Measurements from ENCODE around the gene RYR2. TPM values are rescaled to one million over a fixed set of nuclear protein-coding genes. Genes with fewer than 3 reads are reported as not detected.

Gene RYR2
- total RNA-seq, 1 experiment from 2014 or later, result 2.8 TPM

- ChIA-PET POLR2A (ENCODE audit: low non-redundant PET) (no interaction called here), CTCF (no interaction called here)
- no TSS peak for BruUV-seq (replicated peaks)
- no peaks in the 10 kb centered on the region for H3K36me3 ChIP-seq (ENCODE audit: insufficient read depth, low read length, poor library complexity, severe bottlenecking)
- TF ChIP-seq CTCF (conservative IDR thresholded peaks at IDR 0.05; ENCODE audit: low read depth, low read length) (no peak), EZH2 (IDR thresholded peaks at IDR 0.05; ENCODE audit: borderline replicate concordance, low read depth, low read length, poor library complexity, severe bottlenecking) (no peak)
- no peaks in the 10 kb centered on the region for H3K27me3 ChIP-seq (replicated peaks; ENCODE audit: insufficient read depth, low read depth, low read length, poor library complexity)
- DNase-seq (ENCODE audit: low spot score), result no peak
- no peaks in the 10 kb centered on the region for H3K9me3 ChIP-seq (ENCODE audit: low read depth, low read length, poor library complexity, severe bottlenecking)
- intact Hi-C loops (cut with micrococcal nuclease; ENCODE audit: unreplicated experiment), result no loop called here
- H3K4me3 ChIP-seq (ENCODE audit: low read depth, low read length, poor library complexity, severe bottlenecking), result no peak overlapping the region
- H3K4me1 ChIP-seq (ENCODE audit: insufficient read depth, low read length, poor library complexity, severe bottlenecking), result no peaks in the 10 kb centered on the region
- H3K27ac ChIP-seq (ENCODE audit: low read depth, low read length, poor library complexity, severe bottlenecking), result no peak overlapping the region
Observed at GRCh38 chr1:237206065-237206414, 164.1 kb downstream of the RYR2 start.

GRCh38 chr1:237211031-237211430 is 169.0 kb downstream of the RYR2 start:
- H3K9me3 ChIP-seq (ENCODE audit: low read depth, low read length, poor library complexity, severe bottlenecking), result no peaks in the 10 kb centered on the region
- no peak overlapping the region for H3K4me3 ChIP-seq (ENCODE audit: low read depth, low read length, poor library complexity, severe bottlenecking)
- no peak for TF ChIP-seq EZH2 (IDR thresholded peaks at IDR 0.05; ENCODE audit: borderline replicate concordance, low read depth, low read length, poor library complexity, severe bottlenecking)
- TF ChIP-seq CTCF (conservative IDR thresholded peaks at IDR 0.05; ENCODE audit: low read depth, low read length), result no peak
- BruUV-seq (replicated peaks), result no TSS peak
- no peaks in the 10 kb centered on the region for H3K36me3 ChIP-seq (ENCODE audit: insufficient read depth, low read length, poor library complexity, severe bottlenecking)
- DNase-seq (ENCODE audit: low spot score), result no peak
- intact Hi-C loops (cut with micrococcal nuclease; ENCODE audit: unreplicated experiment), result no loop called here
- POLR2A ChIA-PET (ENCODE audit: low non-redundant PET), result no interaction called here
- CTCF ChIA-PET, result no interaction called here
- H3K27ac ChIP-seq (ENCODE audit: low read depth, low read length, poor library complexity, severe bottlenecking), result no peak overlapping the region
- H3K4me1 ChIP-seq (ENCODE audit: insufficient read depth, low read length, poor library complexity, severe bottlenecking), result no peaks in the 10 kb centered on the region
- no peaks in the 10 kb centered on the region for H3K27me3 ChIP-seq (replicated peaks; ENCODE audit: insufficient read depth, low read depth, low read length, poor library complexity)

GRCh38 chr1:237211540-237211939 is 169.6 kb downstream of the RYR2 start:
- TF ChIP-seq EZH2 (IDR thresholded peaks at IDR 0.05; ENCODE audit: borderline replicate concordance, low read depth, low read length, poor library complexity, severe bottlenecking), result no peak
- TF ChIP-seq CTCF (conservative IDR thresholded peaks at IDR 0.05; ENCODE audit: low read depth, low read length), result no peak
- no peak for DNase-seq (ENCODE audit: low spot score)
- intact Hi-C loops (cut with micrococcal nuclease; ENCODE audit: unreplicated experiment), result no loop called here
- CTCF ChIA-PET, result no interaction called here
- Histone ChIP-seq H3K4me1 (ENCODE audit: insufficient read depth, low read length, poor library complexity, severe bottlenecking) (no peaks in the 10 kb centered on the region), H3K36me3 (ENCODE audit: insufficient read depth, low read length, poor library complexity, severe bottlenecking) (no peaks in the 10 kb centered on the region), H3K4me3 (ENCODE audit: low read depth, low read length, poor library complexity, severe bottlenecking) (no peak overlapping the region), H3K9me3 (ENCODE audit: low read depth, low read length, poor library complexity, severe bottlenecking) (no peaks in the 10 kb centered on the region), H3K27ac (ENCODE audit: low read depth, low read length, poor library complexity, severe bottlenecking) (no peak overlapping the region), H3K27me3 (replicated peaks; ENCODE audit: insufficient read depth, low read depth, low read length, poor library complexity) (no peaks in the 10 kb centered on the region)
- BruUV-seq (replicated peaks), result no TSS peak
- POLR2A ChIA-PET (ENCODE audit: low non-redundant PET), result no interaction called here

Data from A673 (cell line).